H1 (cell line): ENCODE data around the gene UBAP2.

Experiments
- CTCF ChIP-seq, 3 experiments: IDR thresholded peaks; 1 replicate in 2 of 3; 2 replicates in 1 of 3; pipeline versions ENCODE4 v1.5.1 to v1.6.1; 2011; ENCODE audit warnings: low read length in 3 of 3, mild to moderate bottlenecking in 3 of 3, inconsistent platforms in 2 of 3, low read depth in 1 of 3, moderate library complexity in 1 of 3; ENCODE audit not compliant: insufficient read depth in 1 of 3; ENCODE audit errors: control extremely low read depth in 1 of 3
- KDM5A ChIP-seq: fragments of 200-600 bp; IDR thresholded peaks from 2 replicates; pipeline ENCODE4 v1.7.1; 2012; ENCODE audit warnings: mild to moderate bottlenecking, low read length, inconsistent platforms, mixed read lengths
- POLR2AphosphoS5 ChIP-seq: IDR thresholded peaks from 2 replicates; pipeline ENCODE4 v1.6.1; 2011; ENCODE audit warnings: low read depth, low read length
- RFX5 ChIP-seq: IDR thresholded peaks from 2 replicates; pipeline ENCODE4 v1.6.1; 2011; ENCODE audit warnings: low read depth, low read length, improper control_type of control experiment, borderline replicate concordance
- YY1 ChIP-seq: IDR thresholded peaks from 2 replicates; pipeline ENCODE4 v1.6.1; 2011; ENCODE audit warnings: low read depth, mild to moderate bottlenecking, low read length

- TF ChIP-seq YY1 (no peak), CTCF (IDR thresholded peaks at IDR 0.05; ENCODE audit: control extremely low read depth in 1 of 3, insufficient read depth in 1 of 3, low read depth in 1 of 3, low read length in 3 of 3) (no peak), KDM5A (no peak), RFX5 (no peak), POLR2AphosphoS5 (no peak)
These were observed 121.8 kb downstream of the UBAP2 start for GRCh38 chr9:33926746-33927485.
